Globus pallidus (tissue), 1 donor: ENCODE measurements around the gene OR10H3.
"Not testable (repeated sequence)": the region's sequence is repeated elsewhere in the genome, so short reads cannot be mapped to it uniquely, and the experiment has no call there.

Experiments
- DNase-seq: peaks from one replicate; pipeline ENCODE4 v3.0.0-alpha.2; 2015; ENCODE audit warnings: low spot score

The OR10H3 gene

DNA sequence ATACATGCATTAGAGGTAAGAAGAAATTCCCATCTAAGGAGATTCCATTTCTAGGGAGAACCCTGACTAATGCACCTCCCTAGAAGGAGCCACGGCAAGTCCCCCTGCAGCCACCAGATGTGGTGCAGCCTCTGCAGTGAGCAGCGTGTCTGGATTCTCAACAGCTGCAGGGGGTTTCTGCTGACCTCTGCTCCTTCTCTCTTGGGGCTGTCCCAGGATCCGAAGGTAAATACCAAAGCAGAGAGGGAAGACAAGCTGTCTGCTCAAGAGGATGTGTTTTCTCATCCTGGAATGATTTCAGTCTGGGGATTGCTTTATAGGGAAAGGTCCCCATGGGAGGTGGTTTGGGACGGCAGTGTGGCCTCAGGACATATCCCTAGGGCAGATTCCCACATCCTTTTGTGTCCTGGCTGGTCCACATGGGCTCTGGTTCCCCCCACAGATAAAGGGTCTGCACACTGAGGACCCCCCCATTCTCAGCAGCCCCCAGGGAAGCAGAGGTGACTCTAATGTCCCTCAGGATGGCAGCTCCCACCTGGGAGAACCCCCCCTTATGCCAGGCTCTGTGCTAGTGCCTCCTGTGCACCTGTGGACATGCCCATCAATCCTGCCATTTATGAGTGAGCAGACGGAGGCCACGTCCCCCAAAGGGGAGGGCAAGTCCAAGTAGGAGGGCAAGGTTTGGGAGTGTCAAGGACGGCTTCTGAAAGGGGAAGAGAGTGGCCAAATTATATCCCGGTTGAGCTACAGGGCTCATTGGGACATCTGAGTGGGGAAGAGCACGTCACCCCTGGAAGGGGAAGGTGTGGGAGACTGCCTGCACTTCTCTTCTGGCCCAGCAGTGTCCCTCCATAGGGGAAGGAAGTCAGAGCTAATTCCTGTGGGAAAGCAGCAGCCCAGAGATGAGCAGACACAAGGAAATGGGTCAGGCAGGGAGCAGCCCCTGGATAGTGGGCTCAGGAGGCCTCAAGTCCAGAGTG is 39.5 kb downstream of the OR10H3 start:
- no peak for DNase-seq

DNA sequence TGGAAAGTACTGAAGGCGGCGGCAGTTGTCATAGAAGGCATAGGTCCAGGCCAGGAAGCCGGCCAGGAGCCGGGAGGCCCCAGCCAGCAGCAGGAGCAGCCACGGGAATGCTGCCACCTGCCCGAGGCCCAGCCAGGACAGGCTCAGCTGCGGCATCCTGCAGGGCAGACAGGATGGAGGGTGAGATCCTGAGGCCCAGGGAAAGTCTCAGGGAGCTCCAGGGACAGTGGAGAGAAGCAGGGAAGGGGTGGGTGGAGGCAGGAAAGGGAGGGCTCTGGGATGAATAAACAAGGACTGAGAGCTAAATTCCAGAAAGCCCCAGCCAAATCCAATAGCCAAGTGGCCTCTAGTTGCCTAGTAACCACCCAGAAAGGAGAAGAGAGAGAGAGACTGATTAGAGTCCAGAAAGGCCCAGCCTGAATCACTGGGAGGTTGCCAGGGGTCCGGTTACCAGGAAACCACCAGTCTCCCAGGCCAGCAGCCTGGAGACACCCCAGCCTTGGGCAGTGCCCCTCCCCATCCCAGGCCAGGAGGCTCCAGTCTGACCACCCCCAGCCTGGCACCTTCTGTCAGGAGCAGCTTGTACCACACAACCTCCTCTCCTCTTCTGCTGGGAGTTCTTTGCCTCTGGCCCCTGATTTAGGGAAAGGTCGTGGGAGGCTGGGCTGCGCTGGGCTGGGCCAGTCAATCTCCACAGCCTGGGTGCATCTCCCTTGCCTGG is 42.1 kb downstream of the OR10H3 start:
- peak; percentile 92 for DNase-seq

DNA sequence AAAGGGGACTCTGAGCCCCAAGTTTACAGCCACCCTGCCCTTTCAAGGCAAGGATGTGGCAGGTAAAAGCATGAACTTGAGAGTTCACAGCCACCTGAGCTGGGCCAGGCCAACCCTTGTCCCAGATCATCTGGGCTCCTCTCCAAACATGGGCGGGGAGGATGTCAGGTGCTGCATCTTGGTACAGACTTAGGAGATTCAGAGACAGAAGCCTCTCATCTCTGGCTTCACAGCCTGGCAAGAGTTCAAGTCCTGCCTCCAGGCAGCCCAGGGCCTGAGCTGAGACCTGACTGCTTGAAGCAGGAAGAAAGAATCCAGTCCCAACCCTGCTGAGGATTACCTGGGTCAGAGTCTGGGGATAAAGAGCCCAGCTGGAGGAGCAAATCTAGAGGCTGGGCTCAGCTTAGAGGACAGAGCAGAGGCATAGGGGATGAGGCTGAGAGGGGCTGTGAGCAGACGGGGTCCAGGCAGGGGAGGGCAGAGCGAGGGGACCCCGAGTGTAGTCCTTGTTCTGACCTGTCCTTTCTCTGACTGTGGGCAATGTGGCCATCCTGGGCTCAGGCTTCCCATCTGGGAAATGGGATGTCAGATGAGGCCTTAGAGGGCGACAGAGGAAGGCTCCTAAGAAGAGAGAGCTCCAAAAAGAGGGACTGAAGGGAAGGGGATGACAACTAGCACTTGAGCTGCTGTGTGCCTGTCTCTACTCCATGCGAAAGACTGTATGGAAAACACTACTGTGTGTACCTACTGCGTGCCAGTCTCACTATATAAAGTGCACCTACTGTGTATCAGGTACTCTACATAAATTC is 43.0 kb downstream of the OR10H3 start:
- DNase-seq, result peak; percentile 7

DNA sequence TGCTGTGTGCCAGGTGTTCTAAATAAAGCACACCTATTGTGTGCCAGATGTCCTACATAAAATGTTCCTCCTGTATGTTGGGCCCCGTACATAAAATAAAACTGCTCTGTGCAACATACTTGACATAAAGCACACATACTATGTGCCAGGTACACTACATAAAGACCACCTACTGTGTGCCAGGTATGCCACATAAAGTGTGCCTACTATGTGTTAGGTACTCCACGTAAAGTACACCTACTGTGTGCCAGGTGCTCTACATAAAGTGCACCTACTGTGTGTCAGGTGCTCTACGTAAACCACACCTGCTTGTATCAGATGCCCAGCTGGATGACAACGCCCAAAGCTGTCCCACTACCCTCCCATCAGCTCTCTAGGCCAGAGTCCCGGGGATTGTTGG is 43.9 kb downstream of the OR10H3 start:
- no peak for DNase-seq

DNA sequence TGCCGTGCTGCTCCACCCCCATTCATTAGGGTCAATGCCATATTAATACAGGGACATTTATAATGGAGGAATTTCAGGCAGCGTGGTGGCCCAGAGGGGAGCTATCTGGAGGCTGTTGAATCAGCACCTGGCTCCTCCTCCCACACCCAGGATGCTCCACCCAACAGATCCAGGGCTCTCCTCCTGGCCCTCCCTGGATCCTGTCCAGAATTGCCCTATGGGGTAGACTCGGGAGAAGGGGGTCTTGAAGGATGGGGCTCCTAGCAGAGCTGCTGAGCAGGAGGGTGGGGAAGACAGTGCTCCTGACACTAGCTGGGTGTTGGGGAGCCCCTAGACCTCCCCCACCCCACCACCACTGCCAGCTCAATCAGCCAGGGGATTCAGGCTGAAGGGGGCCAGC is 44.4 kb downstream of the OR10H3 start:
- no peak for DNase-seq

DNA sequence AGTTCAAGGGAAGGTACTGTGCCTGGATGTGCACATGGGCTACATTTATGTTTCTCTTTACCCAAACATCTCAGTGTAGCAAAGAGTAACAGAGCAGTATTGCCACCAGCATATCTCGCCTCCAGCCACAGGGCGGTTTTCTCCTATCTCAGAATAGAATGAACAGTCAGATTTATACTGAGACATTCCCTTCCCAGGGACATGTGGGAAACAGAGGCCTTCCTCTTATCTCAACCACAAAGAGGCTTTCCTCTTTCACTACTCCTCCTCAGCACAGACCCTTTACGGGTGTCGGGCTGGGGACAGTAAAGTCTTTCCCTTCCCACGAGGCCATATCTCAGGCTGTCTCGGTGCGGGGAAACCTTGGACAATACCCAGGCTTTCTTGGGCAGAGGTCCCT is 45.1 kb downstream of the OR10H3 start:
- not testable (repeated sequence) for DNase-seq

DNA sequence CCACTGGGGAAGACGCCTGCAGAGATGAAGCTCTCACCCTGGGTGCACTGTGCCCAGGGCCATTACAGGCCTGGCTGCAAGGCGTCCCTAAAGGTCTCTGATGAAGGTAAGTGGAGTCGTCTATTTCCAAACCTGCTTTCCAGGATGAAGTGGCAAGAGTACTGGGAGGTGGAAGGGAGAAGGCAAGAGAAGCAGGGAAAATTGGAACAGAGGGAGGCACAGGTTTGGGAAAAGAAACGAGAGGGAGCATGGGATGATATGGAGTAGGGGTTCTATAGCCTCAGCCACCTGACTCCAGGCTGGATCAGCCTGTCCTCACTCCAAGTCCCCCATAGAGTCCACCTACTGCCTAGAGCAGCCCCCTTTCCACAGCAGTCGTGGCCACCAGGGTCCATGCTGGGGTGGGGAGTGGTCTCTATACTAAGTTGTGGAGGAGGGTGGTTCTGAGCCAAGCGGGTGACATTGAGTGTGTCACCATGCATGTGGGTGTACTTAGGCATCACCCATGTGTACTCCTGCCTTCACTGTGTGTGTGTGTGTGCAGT is 49.9 kb downstream of the OR10H3 start, which contains the start of gene OR10H5:
TSS of gene OR10H5 (plus strand) at position 51 of the 545 bp plus-strand sequence. CDS start 6,388 bp downstream, outside the sequence.
- no peak for DNase-seq

DNA sequence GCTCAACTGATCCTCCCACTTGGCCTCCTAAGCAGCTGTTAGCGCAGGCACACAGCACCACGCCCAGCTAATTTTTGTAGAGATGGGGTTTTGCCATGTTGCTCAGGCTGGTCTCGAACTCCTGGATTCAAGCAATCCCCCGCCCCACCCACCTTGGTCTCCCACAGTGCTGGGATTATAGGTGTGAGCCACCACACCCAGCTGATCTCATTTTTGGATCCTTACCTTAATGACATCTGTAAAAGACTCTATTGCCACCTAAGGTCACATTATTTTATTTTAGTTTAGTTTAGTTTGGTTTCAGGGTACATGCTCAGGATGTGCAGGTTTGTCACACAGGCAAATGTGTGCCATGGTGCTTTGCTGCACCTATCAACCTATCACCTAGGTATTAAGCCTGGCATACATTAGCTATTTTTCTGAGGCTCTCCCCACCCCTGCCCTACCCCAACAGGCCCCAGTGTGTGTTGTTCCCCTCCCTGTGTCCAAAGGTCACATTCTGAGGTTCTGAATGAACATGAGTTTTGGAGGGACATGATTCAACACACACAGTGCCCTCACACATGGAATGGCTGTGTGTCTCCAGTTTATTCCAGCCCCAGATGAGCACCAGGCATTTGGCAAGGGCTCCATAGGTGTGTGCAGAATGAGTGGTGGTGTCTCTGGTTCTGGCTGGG is 50.9 kb downstream of the OR10H3 start:
- no peak for DNase-seq

DNA sequence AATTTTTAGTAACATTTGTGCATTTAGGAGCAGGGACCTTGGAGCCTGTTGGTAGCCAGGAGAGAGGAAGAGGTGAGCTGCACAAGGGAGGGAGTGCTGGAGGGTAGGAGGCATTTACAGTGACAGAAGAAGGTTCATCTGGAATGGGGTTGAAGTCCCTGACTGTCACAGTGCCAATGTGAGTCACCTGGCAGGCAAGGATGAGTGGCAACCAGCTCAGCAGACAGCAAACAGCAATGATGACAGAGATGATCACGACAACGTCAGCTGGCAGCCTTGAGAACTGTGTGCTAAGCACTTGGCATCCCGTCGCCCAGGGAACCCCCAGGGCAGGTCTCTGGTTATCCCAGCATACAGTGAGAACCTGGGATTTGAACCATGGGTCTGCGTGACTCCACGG is 52.3 kb downstream of the OR10H3 start:
- DNase-seq, result no peak
